Thoracic aorta (tissue), 2 donors: ENCODE results near the gene AP1M2. TPM values are rescaled to one million over a fixed set of nuclear protein-coding genes. Genes with fewer than 3 reads are reported as not detected.

Experiments used
- ATAC-seq: fragments of 150-250 bp; one replicate; pipeline ENCODE4 v1.8.0; 2017; ENCODE audit warnings: low read depth; ENCODE audit not compliant: insufficient number of reproducible peaks, low FRiP score
- DNase-seq: peaks from one replicate; pipeline ENCODE4 v3.0.0-alpha.2; 2020; ENCODE audit warnings: low spot score
- H3K27ac ChIP-seq, 2 donors: fragments of 200-600 bp; sonication (generic); 1 replicate in 1 of 2; 2 replicates in 1 of 2; pipeline ENCODE4 v1.5.1; 2016; ENCODE audit warnings: mild to moderate bottlenecking in 2 of 2, moderate library complexity in 2 of 2
- H3K27me3 ChIP-seq: fragments of 200-600 bp; sonication (generic); replicated peaks from 2 replicates; pipeline ENCODE4 v1.6.0; 2016; ENCODE audit warnings: mild to moderate bottlenecking; ENCODE audit not compliant: insufficient read depth
- H3K36me3 ChIP-seq: fragments of 200-600 bp; sonication (generic); one replicate; pipeline ENCODE4 v1.5.1; 2016
- H3K4me1 ChIP-seq, 2 donors: fragments of 200-600 bp; sonication (generic); 1 replicate in 1 of 2; 2 replicates in 1 of 2; pipeline versions ENCODE4 v1.5.1 to v1.6.0; 2016; ENCODE audit warnings: low read depth in 2 of 2, mild to moderate bottlenecking in 1 of 2; ENCODE audit not compliant: control insufficient read depth in 1 of 2
- H3K4me3 ChIP-seq: fragments of 200-600 bp; sonication (generic); 2 replicates; pipeline ENCODE4 v1.5.1; 2016; ENCODE audit warnings: mild to moderate bottlenecking
- H3K9me3 ChIP-seq: fragments of 200-600 bp; sonication (generic); 2 replicates; pipeline ENCODE4 v1.5.1; 2016
- total RNA-seq, 2 donors: library from RNA; depleted of rRNA; stranded (reverse); fragments of >200 nt; gene quantifications; one replicate each; pipeline versions ENCODE4 v1.1.0 to v1.2.3, GENCODE V29; 2016
- TF ChIP-seq, protein P1 (sequence below): fragments of 200-600 bp; sonication (generic); IDR thresholded peaks from one replicate; pipeline ENCODE4 v1.5.1; 2019; ENCODE audit warnings: antibody characterized with exemption

AP1M2 gene
- total RNA-seq = 1 to 10 TPM in 1 of 2 donors, not detected in 1; 2.3 TPM

DNA sequence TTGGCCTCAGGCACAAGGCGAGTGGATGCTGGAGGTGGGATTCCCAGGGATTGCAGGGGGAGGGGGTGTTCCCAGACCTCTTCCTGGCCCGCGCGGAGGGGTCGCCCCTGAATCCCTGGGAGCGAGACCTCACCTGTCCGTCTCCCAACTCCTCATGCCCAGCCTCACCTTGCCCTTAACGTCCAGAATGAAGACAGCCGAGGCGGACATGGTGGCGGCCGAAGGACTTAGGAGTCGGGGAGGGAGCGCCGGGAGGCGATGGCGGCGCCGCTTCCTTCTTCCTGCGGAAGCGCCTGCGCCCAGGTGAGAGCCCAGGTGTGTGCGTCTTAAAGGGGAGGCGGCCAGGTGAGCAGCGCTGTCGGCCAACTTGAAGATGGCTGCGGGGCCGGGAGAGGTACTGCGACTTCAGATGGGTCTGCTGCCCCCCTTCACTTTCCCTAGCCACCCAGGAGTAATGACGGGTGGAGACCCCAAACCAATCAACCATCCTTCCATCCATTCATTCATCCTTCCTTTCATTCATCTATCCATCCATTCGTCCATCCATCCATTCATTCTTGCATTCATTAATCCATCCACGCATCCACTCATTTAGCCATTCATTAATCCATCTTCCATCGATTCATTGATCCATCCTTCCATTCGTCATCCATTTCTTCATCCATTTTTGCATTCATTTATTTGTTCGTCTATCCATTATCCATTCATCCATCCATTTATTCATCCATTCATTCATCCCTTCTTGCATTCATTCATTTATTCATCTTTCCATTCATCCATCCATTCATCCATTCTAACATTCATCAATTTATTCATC is at the start of gene AP1M2:
Gene AP1M2 (minus strand): TSS at position 291 of the 817 bp plus-strand sequence. CDS start 81 bp downstream, at position 210.
- DNase-seq (no peak), ATAC-seq (no peak)
- Histone ChIP-seq H3K9me3 (no peaks in the 10 kb centered on the region), H3K36me3 (no peaks in the 10 kb centered on the region), H3K27me3 (no peaks in the 10 kb centered on the region), H3K27ac (no peak within 1 kb of the TSS), H3K4me1 (no peaks in the 10 kb centered on the region), H3K4me3 (no peak within 1 kb of the TSS)
- TF ChIP-seq, protein P1, sequence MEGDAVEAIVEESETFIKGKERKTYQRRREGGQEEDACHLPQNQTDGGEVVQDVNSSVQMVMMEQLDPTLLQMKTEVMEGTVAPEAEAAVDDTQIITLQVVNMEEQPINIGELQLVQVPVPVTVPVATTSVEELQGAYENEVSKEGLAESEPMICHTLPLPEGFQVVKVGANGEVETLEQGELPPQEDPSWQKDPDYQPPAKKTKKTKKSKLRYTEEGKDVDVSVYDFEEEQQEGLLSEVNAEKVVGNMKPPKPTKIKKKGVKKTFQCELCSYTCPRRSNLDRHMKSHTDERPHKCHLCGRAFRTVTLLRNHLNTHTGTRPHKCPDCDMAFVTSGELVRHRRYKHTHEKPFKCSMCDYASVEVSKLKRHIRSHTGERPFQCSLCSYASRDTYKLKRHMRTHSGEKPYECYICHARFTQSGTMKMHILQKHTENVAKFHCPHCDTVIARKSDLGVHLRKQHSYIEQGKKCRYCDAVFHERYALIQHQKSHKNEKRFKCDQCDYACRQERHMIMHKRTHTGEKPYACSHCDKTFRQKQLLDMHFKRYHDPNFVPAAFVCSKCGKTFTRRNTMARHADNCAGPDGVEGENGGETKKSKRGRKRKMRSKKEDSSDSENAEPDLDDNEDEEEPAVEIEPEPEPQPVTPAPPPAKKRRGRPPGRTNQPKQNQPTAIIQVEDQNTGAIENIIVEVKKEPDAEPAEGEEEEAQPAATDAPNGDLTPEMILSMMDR = no peak

DNA sequence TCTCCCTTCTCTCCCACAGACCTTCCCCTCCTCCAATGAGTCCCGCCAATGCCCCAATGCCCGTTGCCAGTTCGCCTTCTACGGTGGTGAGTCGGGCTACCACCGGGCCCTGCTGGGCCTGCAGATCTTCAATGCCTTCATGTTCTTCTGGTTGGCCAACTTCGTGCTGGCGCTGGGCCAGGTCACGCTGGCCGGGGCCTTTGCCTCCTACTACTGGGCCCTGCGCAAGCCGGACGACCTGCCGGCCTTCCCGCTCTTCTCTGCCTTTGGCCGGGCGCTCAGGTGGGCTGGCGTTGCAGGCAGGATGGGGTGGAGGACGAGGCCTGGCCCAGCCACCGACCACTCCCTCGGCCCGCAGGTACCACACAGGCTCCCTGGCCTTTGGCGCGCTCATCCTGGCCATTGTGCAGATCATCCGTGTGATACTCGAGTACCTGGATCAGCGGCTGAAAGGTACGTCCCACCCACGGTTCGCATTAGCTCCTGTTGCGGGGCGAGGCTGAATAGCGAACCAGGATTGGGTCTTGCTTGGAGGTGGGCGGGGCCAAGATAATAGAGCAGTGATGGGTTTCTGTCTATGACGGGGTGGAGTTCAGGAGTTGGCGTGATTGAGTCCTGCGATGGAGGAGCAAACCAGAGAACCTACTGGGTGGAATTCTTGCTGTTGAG is 49.3 kb upstream of the AP1M2 start:
- TF ChIP-seq, protein P1 = no peak
- Histone ChIP-seq H3K4me1 (no peaks in the 10 kb centered on the region), H3K27me3 (no peaks in the 10 kb centered on the region), H3K4me3 (no peak overlapping the region), H3K36me3 (peaks cover 75% of the 10 kb centered on the region), H3K9me3 (no peaks in the 10 kb centered on the region), H3K27ac (no peak overlapping the region)
- ATAC-seq (no peak), DNase-seq (no peak)

DNA sequence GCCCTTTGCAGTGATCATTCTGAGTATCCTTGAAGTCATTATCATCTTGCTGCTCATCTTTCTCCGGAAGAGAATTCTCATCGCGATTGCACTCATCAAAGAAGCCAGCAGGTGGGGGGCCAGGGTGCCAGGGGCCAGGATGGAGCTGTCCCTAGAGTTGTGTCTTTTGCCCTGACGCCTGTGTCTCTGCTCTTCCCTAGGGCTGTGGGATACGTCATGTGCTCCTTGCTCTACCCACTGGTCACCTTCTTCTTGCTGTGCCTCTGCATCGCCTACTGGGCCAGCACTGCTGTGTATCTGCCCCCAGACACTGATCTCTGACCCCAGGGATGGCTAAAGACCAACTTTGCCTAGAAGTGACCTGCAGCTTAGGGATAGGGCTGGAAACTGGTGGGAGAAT is 47.9 kb upstream of the AP1M2 start:
- no peak overlapping the region for H3K27ac ChIP-seq
- no peak for DNase-seq
- TF ChIP-seq, protein P1 = no peak
- peaks cover 69% of the 10 kb centered on the region for H3K36me3 ChIP-seq
- H3K27me3 ChIP-seq = no peaks in the 10 kb centered on the region
- H3K4me3 ChIP-seq = no peak overlapping the region
- H3K9me3 ChIP-seq = no peaks in the 10 kb centered on the region
- H3K4me1 ChIP-seq = no peaks in the 10 kb centered on the region
- no peak for ATAC-seq

DNA sequence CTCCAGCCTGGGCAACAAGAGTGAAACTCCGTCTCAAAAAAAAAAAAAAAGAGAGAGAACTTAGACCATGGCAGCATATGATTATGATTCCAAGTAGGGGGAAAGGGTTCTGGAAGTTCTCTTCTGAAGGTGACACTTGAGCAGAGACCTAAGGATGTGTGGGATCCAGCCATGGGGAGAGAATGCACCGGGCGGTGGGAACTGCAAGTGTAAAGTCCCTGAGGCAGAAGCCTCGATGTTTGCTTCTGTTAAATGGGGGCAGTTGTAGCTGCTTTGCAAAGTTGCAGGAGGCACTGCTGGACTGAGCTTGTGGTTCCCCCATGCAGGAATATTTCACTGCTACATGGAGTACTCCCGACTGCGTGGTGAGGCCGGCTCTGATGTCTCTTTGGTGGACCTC is 47.3 kb upstream of the AP1M2 start:
- TF ChIP-seq, protein P1 = no peak
- H3K36me3 ChIP-seq = peaks cover 69% of the 10 kb centered on the region
- no peak for ATAC-seq

DNA sequence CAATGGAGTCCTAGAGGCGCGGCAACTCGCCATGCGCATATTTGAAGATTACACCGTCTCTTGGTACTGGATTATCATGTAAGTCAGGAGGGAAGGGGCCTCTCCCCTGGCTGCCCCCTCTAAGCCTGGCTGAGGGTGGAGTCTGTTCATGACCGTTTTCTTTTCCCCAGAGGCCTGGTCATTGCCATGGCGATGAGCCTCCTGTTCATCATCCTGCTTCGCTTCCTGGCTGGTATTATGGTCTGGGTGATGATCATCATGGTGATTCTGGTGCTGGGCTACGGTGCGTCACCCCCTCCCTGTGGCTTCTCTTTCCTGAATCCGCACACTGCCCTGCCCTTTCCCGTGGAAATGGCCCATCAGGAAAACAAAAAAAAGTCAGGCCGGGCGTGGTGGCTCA is 44.8 kb upstream of the AP1M2 start:
- no peaks in the 10 kb centered on the region for H3K9me3 ChIP-seq
- H3K4me1 ChIP-seq = no peaks in the 10 kb centered on the region
- no peaks in the 10 kb centered on the region for H3K27me3 ChIP-seq
- H3K36me3 ChIP-seq = peaks cover 65% of the 10 kb centered on the region
- no peak overlapping the region for H3K4me3 ChIP-seq
- ATAC-seq (no peak), DNase-seq (no peak)
- no peak overlapping the region for H3K27ac ChIP-seq
- TF ChIP-seq, protein P1 = no peak

More for the DNA sequence above, 47.3 kb upstream of the AP1M2 start:
- Histone ChIP-seq H3K4me1 (no peaks in the 10 kb centered on the region), H3K27me3 (no peaks in the 10 kb centered on the region), H3K9me3 (no peaks in the 10 kb centered on the region), H3K4me3 (no peak overlapping the region), H3K27ac (no peak overlapping the region)
- DNase-seq = no peak
